GM23338 (cell line): ENCODE data around the gene RCAN1. TPM values are rescaled to one million over a fixed set of nuclear protein-coding genes. Genes with fewer than 3 reads are reported as not detected.

Experiments used
- ATAC-seq: fragments of 200-7000 bp; cut with Tn5 transposase; 3 replicates; pipeline ENCODE4 v1.9.1; 2020
- DNase-seq: peaks from one replicate; pipeline ENCODE4 v3.0.0-alpha.2; 2015; ENCODE audit warnings: low spot score
- H2AFZ ChIP-seq: fragments of 200-600 bp; sonication (generic); 2 replicates; pipeline ENCODE4 v1.8.0; 2016; ENCODE audit warnings: antibody characterized with exemption, mild to moderate bottlenecking, moderate library complexity
- H3F3A ChIP-seq: fragments of 200-600 bp; sonication (generic); replicated peaks from 2 replicates; pipeline ENCODE4 v1.8.0; 2017; ENCODE audit warnings: antibody characterized with exemption, mixed run types, low read depth
- H3K27ac ChIP-seq: fragments of 200-600 bp; sonication (generic); 2 replicates; pipeline ENCODE4 v1.6.1; 2016; ENCODE audit warnings: low read depth
- H3K27me3 ChIP-seq: fragments of 200-600 bp; sonication (generic); 2 replicates; pipeline ENCODE4 v1.8.0; 2016; ENCODE audit warnings: mild to moderate bottlenecking, mixed run types, moderate library complexity; ENCODE audit not compliant: insufficient read depth
- H3K36me3 ChIP-seq: fragments of 200-600 bp; sonication (generic); 2 replicates; pipeline ENCODE4 v1.8.0; 2016; ENCODE audit warnings: mild to moderate bottlenecking; ENCODE audit not compliant: insufficient read depth
- H3K4me1 ChIP-seq: fragments of 200-600 bp; sonication (generic); 2 replicates; pipeline ENCODE4 v1.8.0; 2016; ENCODE audit warnings: mild to moderate bottlenecking, moderate library complexity; ENCODE audit not compliant: insufficient read depth
- H3K4me2 ChIP-seq: fragments of 200-600 bp; sonication (generic); 2 replicates; pipeline ENCODE4 v1.7.1; 2017; ENCODE audit warnings: mixed run types
- H3K4me3 ChIP-seq: fragments of 200-600 bp; sonication (generic); 2 replicates; pipeline ENCODE4 v1.6.1; 2016; ENCODE audit warnings: mixed run types
- H3K79me2 ChIP-seq: fragments of 200-600 bp; sonication (generic); replicated peaks from 2 replicates; pipeline ENCODE4 v1.8.0; 2017; ENCODE audit warnings: mild to moderate bottlenecking; ENCODE audit not compliant: insufficient read depth
- H3K9me2 ChIP-seq: fragments of 200-600 bp; sonication (generic); 2 replicates; pipeline ENCODE4 v1.8.0; 2017; ENCODE audit not compliant: insufficient read depth
- H4K20me1 ChIP-seq: fragments of 200-600 bp; sonication (generic); replicated peaks from 2 replicates; pipeline ENCODE4 v1.8.0; 2017; ENCODE audit warnings: mild to moderate bottlenecking; ENCODE audit not compliant: insufficient read depth
- H3K27ac Mint-ChIP-seq: 2 replicates; pipeline ENCODE4 v1.8.0; 2020; ENCODE audit warnings: inconsistent platforms, mild to moderate bottlenecking, moderate library complexity, mixed read lengths
- H3K27me3 Mint-ChIP-seq: 3 replicates; pipeline ENCODE4 v1.8.0; 2022; ENCODE audit warnings: low read depth, mild to moderate bottlenecking, moderate library complexity, mixed read lengths, inconsistent platforms; ENCODE audit not compliant: insufficient read depth, poor library complexity
- H3K36me3 Mint-ChIP-seq: 3 replicates; pipeline ENCODE4 v1.8.0; 2021; ENCODE audit warnings: low read depth, mild to moderate bottlenecking, inconsistent platforms, moderate library complexity, mixed read lengths
- H3K4me1 Mint-ChIP-seq: 3 replicates; pipeline ENCODE4 v1.8.0; 2020; ENCODE audit warnings: mild to moderate bottlenecking, inconsistent platforms, mixed read lengths
- H3K4me3 Mint-ChIP-seq: 3 replicates; pipeline ENCODE4 v1.8.0; 2021; ENCODE audit warnings: moderate library complexity, mild to moderate bottlenecking, inconsistent platforms, mixed read lengths
- H3K9me3 Mint-ChIP-seq: 3 replicates; pipeline ENCODE4 v1.8.0; 2020; ENCODE audit warnings: moderate library complexity, mild to moderate bottlenecking, inconsistent platforms, mixed read lengths
- CREB1 ChIP-seq: fragments of 250-450 bp; sonication (Bioruptor Pico); IDR thresholded peaks from 2 replicates; pipeline ENCODE4 v1.5.0; 2020; ENCODE audit warnings: low read depth, mild to moderate bottlenecking, moderate library complexity
- EZH2 ChIP-seq: fragments of 200-600 bp; sonication (generic); IDR thresholded peaks from one replicate; pipeline ENCODE4 v1.8.0; 2017; ENCODE audit warnings: antibody characterized with exemption, mild to moderate bottlenecking, low read depth; ENCODE audit not compliant: unreplicated experiment
- EZH2phosphoT487 ChIP-seq: fragments of 200-600 bp; sonication (generic); IDR thresholded peaks from one replicate; pipeline ENCODE4 v1.8.1; 2018; ENCODE audit warnings: antibody characterized with exemption; ENCODE audit not compliant: unreplicated experiment
- NANOG ChIP-seq: IDR thresholded peaks from 2 replicates; pipeline ENCODE4 v1.6.1; 2016; ENCODE audit warnings: antibody characterized with exemption, borderline replicate concordance
- POLR2AphosphoS5 ChIP-seq: IDR thresholded peaks from 2 replicates; pipeline ENCODE4 v1.6.1; 2016; ENCODE audit warnings: antibody characterized with exemption, low read depth
- STAT1 ChIP-seq: IDR thresholded peaks from one replicate; pipeline ENCODE4 v1.6.1; 2016; ENCODE audit warnings: antibody characterized with exemption; ENCODE audit not compliant: unreplicated experiment
- ZNF114 ChIP-seq: fragments of 250-450 bp; sonication (Bioruptor Pico); IDR thresholded peaks from 2 replicates; pipeline ENCODE4 v1.5.0; 2020; ENCODE audit warnings: mild to moderate bottlenecking, moderate library complexity
- ZNF331 ChIP-seq: fragments of 250-450 bp; sonication (Bioruptor Pico); IDR thresholded peaks from 2 replicates; pipeline ENCODE4 v1.5.0; 2020; ENCODE audit warnings: low read depth, mild to moderate bottlenecking, moderate library complexity
- polyA plus RNA-seq: library from polyadenylated mRNA; unstranded; fragments of >200 nt; fragmentation: Nextera tagmentation; extraction: Ambion mirVana; gene quantifications from 2 replicates; pipeline ENCODE4 v1.2.1, GENCODE V29; 2016
- total RNA-seq: library from RNA; depleted of rRNA; stranded (reverse); fragments of >200 nt; shearing (Covaris generic); gene quantifications from 2 replicates; pipeline ENCODE4 v1.2.3, GENCODE V29; 2014
- TF ChIP-seq, protein P1 (sequence below), 2 experiments: fragments of 200-600 bp in 1 of 2; sonication (generic) in 1 of 2; conservative IDR thresholded peaks; 2 replicates each; pipeline versions ENCODE4 v1.5.1 to v1.6.1; 2016 to 2017; ENCODE audit warnings: antibody characterized with exemption in 2 of 2, low read depth in 2 of 2, mild to moderate bottlenecking in 2 of 2, moderate library complexity in 1 of 2
- TF ChIP-seq, protein P2 (sequence below): IDR thresholded peaks from 2 replicates; pipeline ENCODE4 v1.6.1; 2016; ENCODE audit warnings: antibody characterized with exemption

The RCAN1 gene
- total and polyA plus RNA-seq, 2 experiments from 2014 or later, result 3.7 to 5.2 TPM

DNA sequence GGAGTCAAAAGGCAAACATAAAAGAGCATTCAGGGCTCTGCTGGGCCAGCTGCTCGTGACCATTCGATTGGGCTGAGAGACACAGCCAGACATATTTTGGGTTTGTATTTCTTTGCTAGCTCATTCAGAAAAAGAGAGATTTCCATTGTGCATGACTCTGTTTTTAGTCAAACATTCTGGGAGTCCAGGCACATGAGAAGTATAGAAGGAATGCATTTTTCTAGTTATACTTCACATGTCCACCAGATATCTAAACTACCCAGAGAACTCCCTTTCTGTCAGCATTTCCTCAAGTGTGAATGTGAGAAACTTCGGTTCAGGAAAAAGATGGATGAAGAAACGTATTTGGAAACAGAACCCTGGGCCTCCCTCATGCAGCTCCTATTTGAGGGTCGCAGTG is 96.6 kb downstream of the RCAN1 start (continued):
- TF ChIP-seq, protein P1, sequence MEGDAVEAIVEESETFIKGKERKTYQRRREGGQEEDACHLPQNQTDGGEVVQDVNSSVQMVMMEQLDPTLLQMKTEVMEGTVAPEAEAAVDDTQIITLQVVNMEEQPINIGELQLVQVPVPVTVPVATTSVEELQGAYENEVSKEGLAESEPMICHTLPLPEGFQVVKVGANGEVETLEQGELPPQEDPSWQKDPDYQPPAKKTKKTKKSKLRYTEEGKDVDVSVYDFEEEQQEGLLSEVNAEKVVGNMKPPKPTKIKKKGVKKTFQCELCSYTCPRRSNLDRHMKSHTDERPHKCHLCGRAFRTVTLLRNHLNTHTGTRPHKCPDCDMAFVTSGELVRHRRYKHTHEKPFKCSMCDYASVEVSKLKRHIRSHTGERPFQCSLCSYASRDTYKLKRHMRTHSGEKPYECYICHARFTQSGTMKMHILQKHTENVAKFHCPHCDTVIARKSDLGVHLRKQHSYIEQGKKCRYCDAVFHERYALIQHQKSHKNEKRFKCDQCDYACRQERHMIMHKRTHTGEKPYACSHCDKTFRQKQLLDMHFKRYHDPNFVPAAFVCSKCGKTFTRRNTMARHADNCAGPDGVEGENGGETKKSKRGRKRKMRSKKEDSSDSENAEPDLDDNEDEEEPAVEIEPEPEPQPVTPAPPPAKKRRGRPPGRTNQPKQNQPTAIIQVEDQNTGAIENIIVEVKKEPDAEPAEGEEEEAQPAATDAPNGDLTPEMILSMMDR (conservative IDR thresholded peaks at IDR 0.05; ENCODE audit: low read depth in 2 of 2), result no peak
- no peak for TF ChIP-seq EZH2phosphoT487
- TF ChIP-seq POLR2AphosphoS5, result no peak
- no peak for TF ChIP-seq EZH2
- no peak for TF ChIP-seq CREB1 (CRISPR knock-in tag)
- TF ChIP-seq ZNF114 (CRISPR knock-in tag), result no peak
- no peak for TF ChIP-seq NANOG

DNA sequence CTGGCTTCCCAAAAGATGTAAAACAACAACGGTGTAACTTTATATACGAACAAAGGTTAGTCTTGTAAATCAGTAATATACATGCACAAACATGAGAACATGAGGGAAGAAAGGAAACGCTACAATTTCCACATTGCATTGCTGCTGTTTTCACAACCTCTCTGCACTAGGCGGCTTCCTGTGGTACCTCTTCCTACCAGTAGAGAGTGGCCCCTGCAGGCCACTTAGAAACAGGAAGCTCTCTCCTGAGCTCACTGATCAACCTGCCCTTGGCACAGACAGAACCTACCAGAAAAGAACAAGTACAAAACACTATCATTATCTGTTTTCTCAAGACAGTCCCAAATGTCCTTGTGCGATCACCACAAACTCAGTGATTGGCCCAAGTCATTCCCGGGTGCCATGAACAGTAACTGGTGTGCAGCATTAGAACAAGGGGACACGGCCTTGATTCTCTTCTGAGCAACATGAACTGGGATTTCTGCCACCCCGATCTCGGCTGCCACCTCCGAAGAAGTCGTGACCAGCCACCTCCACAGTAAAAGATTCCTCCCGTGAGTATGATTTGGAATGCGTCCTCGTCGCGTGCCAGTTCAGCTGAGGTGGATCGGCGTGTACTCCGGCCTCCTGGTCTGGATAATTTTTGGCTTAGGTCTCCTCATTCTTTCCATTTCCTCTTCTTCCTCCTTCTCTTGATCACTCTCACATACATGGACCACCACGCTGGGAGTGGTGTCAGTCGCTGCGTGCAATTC is 97.2 kb downstream of the RCAN1 start:
- peaks cover 4% of the 10 kb centered on the region for H3K27me3 Mint-ChIP-seq
- H4K20me1 ChIP-seq, result no peaks in the 10 kb centered on the region
- H3F3A ChIP-seq, result no peaks in the 10 kb centered on the region
- H3K36me3 Mint-ChIP-seq, result no peaks in the 10 kb centered on the region
- no peaks in the 10 kb centered on the region for H3K36me3 ChIP-seq
- H3K9me2 ChIP-seq, result no peaks in the 10 kb centered on the region
- peak overlapping the region; percentile 38 for H3K27ac Mint-ChIP-seq
- H2AFZ ChIP-seq, result peak overlapping the region; percentile 26; the same call in 1 of the 2 replicates
- no peaks in the 10 kb centered on the region for H3K79me2 ChIP-seq
- H3K4me3 Mint-ChIP-seq, result no peak overlapping the region
- TF ChIP-seq, protein P1 (conservative IDR thresholded peaks at IDR 0.05; ENCODE audit: low read depth in 2 of 2), result peak; percentile 46 to 51
- TF ChIP-seq CREB1 (CRISPR knock-in tag), result no peak
- DNase-seq (peak; percentile 70), ATAC-seq (peak; percentile 91)
- H3K27ac ChIP-seq, result no peak overlapping the region
- H3K9me3 Mint-ChIP-seq, result no peaks in the 10 kb centered on the region
- no peaks in the 10 kb centered on the region; the same call in 1 of the 2 replicates for H3K4me1 ChIP-seq
- H3K4me2 ChIP-seq, result no peak overlapping the region
- no peak overlapping the region for H3K4me3 ChIP-seq
- no peaks in the 10 kb centered on the region for H3K27me3 ChIP-seq
- H3K4me1 Mint-ChIP-seq, result peaks cover 37% of the 10 kb centered on the region

DNA sequence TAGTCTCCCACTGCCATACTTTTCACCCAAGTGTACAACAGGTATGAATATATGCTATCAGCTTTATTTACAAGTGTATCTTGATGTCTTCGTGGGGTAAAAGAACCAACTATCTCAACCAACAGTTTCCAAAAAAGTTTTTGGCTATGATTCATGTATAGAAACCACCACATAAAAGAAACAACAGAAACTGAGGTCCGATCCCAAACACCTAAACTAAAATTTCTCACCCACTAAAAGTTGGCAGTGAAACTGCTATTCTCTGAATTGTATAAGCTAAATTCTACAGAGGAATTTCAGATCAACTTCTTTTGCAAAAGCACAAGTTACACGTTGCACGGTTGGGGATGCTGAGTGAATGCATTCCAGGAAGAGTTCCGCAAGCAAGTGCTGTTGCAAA is 97.9 kb downstream of the RCAN1 start:
- Mint-ChIP-seq H3K9me3 (no peaks in the 10 kb centered on the region), H3K27ac (no peak overlapping the region), H3K36me3 (no peaks in the 10 kb centered on the region), H3K27me3 (peaks cover 4% of the 10 kb centered on the region), H3K4me1 (peaks cover 31% of the 10 kb centered on the region), H3K4me3 (no peak overlapping the region)
- no peak overlapping the region for H3K27ac ChIP-seq
- H3K9me2 ChIP-seq, result no peaks in the 10 kb centered on the region
- H4K20me1 ChIP-seq, result no peaks in the 10 kb centered on the region
- ATAC-seq (no peak), DNase-seq (peak; percentile 28)
- H3K4me3 ChIP-seq, result no peak overlapping the region
- H3K4me2 ChIP-seq, result no peak overlapping the region
- peak overlapping the region; percentile 26; the same call in 1 of the 2 replicates for H2AFZ ChIP-seq
- H3K79me2 ChIP-seq, result no peaks in the 10 kb centered on the region
- no peaks in the 10 kb centered on the region; the same call in 1 of the 2 replicates for H3K4me1 ChIP-seq
- no peaks in the 10 kb centered on the region for H3K27me3 ChIP-seq
- H3F3A ChIP-seq, result no peaks in the 10 kb centered on the region
- no peaks in the 10 kb centered on the region for H3K36me3 ChIP-seq
- TF ChIP-seq, protein P2, sequence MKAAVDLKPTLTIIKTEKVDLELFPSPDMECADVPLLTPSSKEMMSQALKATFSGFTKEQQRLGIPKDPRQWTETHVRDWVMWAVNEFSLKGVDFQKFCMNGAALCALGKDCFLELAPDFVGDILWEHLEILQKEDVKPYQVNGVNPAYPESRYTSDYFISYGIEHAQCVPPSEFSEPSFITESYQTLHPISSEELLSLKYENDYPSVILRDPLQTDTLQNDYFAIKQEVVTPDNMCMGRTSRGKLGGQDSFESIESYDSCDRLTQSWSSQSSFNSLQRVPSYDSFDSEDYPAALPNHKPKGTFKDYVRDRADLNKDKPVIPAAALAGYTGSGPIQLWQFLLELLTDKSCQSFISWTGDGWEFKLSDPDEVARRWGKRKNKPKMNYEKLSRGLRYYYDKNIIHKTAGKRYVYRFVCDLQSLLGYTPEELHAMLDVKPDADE, result no peak
- no peak for TF ChIP-seq ZNF114 (CRISPR knock-in tag)
- no peak for TF ChIP-seq STAT1
- no peak for TF ChIP-seq NANOG
- TF ChIP-seq, protein P1 (conservative IDR thresholded peaks at IDR 0.05; ENCODE audit: low read depth in 2 of 2), result no peak
- TF ChIP-seq ZNF331 (CRISPR knock-in tag), result no peak
- no peak for TF ChIP-seq EZH2phosphoT487
- TF ChIP-seq CREB1 (CRISPR knock-in tag), result no peak
